PC-3 (cell line): Measurements from ENCODE around the gene CHRNE. TPM values are rescaled to one million over a fixed set of nuclear protein-coding genes. Genes with fewer than 3 reads are reported as not detected.
A peak's percentile ranks its signal among the peaks of the same experiment; 100 is the strongest.

Experiments
- ATAC-seq: fragments of 200-7000 bp; cut with Tn5 transposase; 2 replicates; pipeline ENCODE4 v1.9.1; 2020; ENCODE audit warnings: mild to moderate bottlenecking, moderate library complexity
- BruUV-seq: library from RNA; stranded (reverse); fragments of 400-500 nt; replicated peaks from 2 replicates; lab custom pipeline; 2021; lab: Mats Ljungman, UMichigan
- CTCF ChIA-PET: fragments of 300-600 bp; sonication (Branson Sonifier 250); formaldehyde crosslinking; loops from one replicate; lab custom pipeline; 2022; ENCODE audit warnings: antibody characterized with exemption; lab: Charles Lee
- POLR2A ChIA-PET: fragments of 300-600 bp; sonication (Branson Sonifier 250); formaldehyde crosslinking; loops from one replicate; lab custom pipeline; 2022; ENCODE audit warnings: antibody characterized with exemption; ENCODE audit not compliant: unreplicated experiment; lab: Charles Lee
- DNase-seq: peaks from one replicate; pipeline ENCODE4 v3.0.0-alpha.2; 2015
- H2AFZ ChIP-seq: fragments of 300-600 bp; sonication (generic); 2 replicates; pipeline ENCODE4 v1.6.0; 2016; ENCODE audit warnings: antibody characterized with exemption, low read length
- H3F3A ChIP-seq: fragments of 300-600 bp; sonication (generic); one replicate; pipeline ENCODE4 v1.6.0; 2017; ENCODE audit warnings: antibody characterized with exemption, low read length, control low read depth, mild to moderate bottlenecking; ENCODE audit not compliant: unreplicated experiment
- H3K27ac ChIP-seq: fragments of 300-600 bp; sonication (generic); 2 replicates; pipeline ENCODE4 v1.5.1; 2016; ENCODE audit warnings: mild to moderate bottlenecking, low read length
- H3K27me3 ChIP-seq: fragments of 300-600 bp; sonication (generic); 2 replicates; pipeline ENCODE4 v1.6.1; 2016; ENCODE audit warnings: low read length, mixed read lengths
- H3K36me3 ChIP-seq: fragments of 300-600 bp; sonication (generic); 2 replicates; pipeline ENCODE4 v1.6.1; 2016; ENCODE audit warnings: low read depth, mixed run types, low read length, mixed read lengths
- H3K4me1 ChIP-seq: fragments of 300-600 bp; sonication (generic); 2 replicates; pipeline ENCODE4 v1.5.1; 2016; ENCODE audit warnings: low read length; ENCODE audit not compliant: insufficient read depth
- H3K4me2 ChIP-seq: fragments of 300-600 bp; sonication (generic); 2 replicates; pipeline ENCODE4 v1.6.0; 2016; ENCODE audit warnings: low read length
- H3K4me3 ChIP-seq: fragments of 300-600 bp; sonication (generic); 2 replicates; pipeline ENCODE4 v1.5.1; 2016; ENCODE audit warnings: mild to moderate bottlenecking, low read length, mixed read lengths
- H3K79me2 ChIP-seq: fragments of 300-600 bp; sonication (generic); 2 replicates; pipeline ENCODE4 v1.6.1; 2017; ENCODE audit warnings: low read length, mixed read lengths
- H3K9ac ChIP-seq: fragments of 300-600 bp; sonication (generic); 2 replicates; pipeline ENCODE4 v1.6.0; 2016; ENCODE audit warnings: mild to moderate bottlenecking, low read length
- H3K9me2 ChIP-seq: fragments of 300-600 bp; sonication (generic); replicated peaks from 2 replicates; pipeline ENCODE4 v1.6.1; 2016; ENCODE audit warnings: mixed run types, low read length, mixed read lengths
- H3K9me3 ChIP-seq: fragments of 300-600 bp; sonication (generic); 2 replicates; pipeline ENCODE4 v1.6.1; 2016; ENCODE audit warnings: low read length, mixed read lengths
- H4K20me1 ChIP-seq: fragments of 300-600 bp; sonication (generic); 2 replicates; pipeline ENCODE4 v1.6.1; 2016; ENCODE audit warnings: low read length, mixed read lengths
- CTCF ChIP-seq: fragments of 300-600 bp; sonication (generic); conservative IDR thresholded peaks from 2 replicates; pipeline ENCODE4 v1.5.1; 2017; ENCODE audit warnings: antibody characterized with exemption, low read depth, mild to moderate bottlenecking, low read length
- EZH2 ChIP-seq: fragments of 300-600 bp; sonication (generic); IDR thresholded peaks from one replicate; pipeline ENCODE4 v1.6.1; 2017; ENCODE audit warnings: antibody characterized with exemption, mild to moderate bottlenecking, low read length; ENCODE audit not compliant: unreplicated experiment
- EZH2phosphoT487 ChIP-seq: fragments of 300-600 bp; sonication (generic); IDR thresholded peaks from 2 replicates; pipeline ENCODE4 v1.6.1; 2018; ENCODE audit warnings: mild to moderate bottlenecking, antibody characterized with exemption, low read length, borderline replicate concordance
- intact Hi-C: fragments of 100-400 bp; cut with micrococcal nuclease; formaldehyde crosslinking; loops from 2 replicates; pipeline ENCODE4 v1.9.0; 2023
- total RNA-seq: library from RNA; depleted of rRNA; stranded (reverse); fragments of >200 nt; gene quantifications from 2 replicates; pipeline ENCODE4 v1.2.3, GENCODE V29; 2014

The CHRNE gene
- total RNA-seq, 1 experiment from 2014 or later: 0.11 TPM

- Histone ChIP-seq H3K27me3 (no peaks in the 10 kb centered on the region), H3K4me1 (peaks cover 16% of the 10 kb centered on the region), H3K27ac (no peak overlapping the region), H3K9me2 (no peaks in the 10 kb centered on the region), H3K79me2 (peaks cover 44% of the 10 kb centered on the region), H4K20me1 (no peaks in the 10 kb centered on the region), H3K4me3 (no peak overlapping the region), H2AFZ (no peak overlapping the region), H3K9me3 (no peaks in the 10 kb centered on the region), H3K36me3 (peaks cover 6% of the 10 kb centered on the region; the same call in 1 of the 2 replicates), H3K9ac (no peak overlapping the region), H3K4me2 (no peak overlapping the region), H3F3A (no peaks in the 10 kb centered on the region)
- DNase-seq: no peak
- ATAC-seq: no peak
- BruUV-seq: no TSS peak
- POLR2A ChIA-PET: no interaction called here
- CTCF ChIA-PET: no interaction called here
- intact Hi-C loops: no loop called here
- TF ChIP-seq EZH2phosphoT487: no peak
- TF ChIP-seq CTCF: no peak
- no peak for TF ChIP-seq EZH2
Observed at GRCh38 chr17:4860651-4861050, 42.2 kb downstream of the CHRNE start.

GRCh38 chr17:4859816-4860625 lies 42.9 kb downstream of the CHRNE start:
- H3K4me1 ChIP-seq: peaks cover 16% of the 10 kb centered on the region
- H3K36me3 ChIP-seq: peaks cover 6% of the 10 kb centered on the region; the same call in 1 of the 2 replicates
- BruUV-seq: no TSS peak
- no peak overlapping the region for H3K9ac ChIP-seq
- no peaks in the 10 kb centered on the region for H3K27me3 ChIP-seq
- H2AFZ ChIP-seq: no peak overlapping the region
- intact Hi-C loops: no loop called here
- ATAC-seq: no peak
- no peak for DNase-seq
- no peak overlapping the region for H3K4me2 ChIP-seq
- TF ChIP-seq EZH2phosphoT487 (no peak), EZH2 (no peak), CTCF (no peak)
- CTCF ChIA-PET: no interaction called here
- H3F3A ChIP-seq: no peaks in the 10 kb centered on the region
- H3K9me3 ChIP-seq: no peaks in the 10 kb centered on the region
- H4K20me1 ChIP-seq: no peaks in the 10 kb centered on the region
- H3K4me3 ChIP-seq: no peak overlapping the region
- POLR2A ChIA-PET: no interaction called here
- H3K79me2 ChIP-seq: peaks cover 44% of the 10 kb centered on the region
- H3K9me2 ChIP-seq: no peaks in the 10 kb centered on the region
- no peak overlapping the region for H3K27ac ChIP-seq

GRCh38 chr17:4858882-4859260 lies 44.0 kb downstream of the CHRNE start:
- ChIA-PET CTCF (no interaction called here), POLR2A (no interaction called here)
- H3K4me3 ChIP-seq: no peak overlapping the region
- intact Hi-C loops: no loop called here
- peaks cover 51% of the 10 kb centered on the region for H3K79me2 ChIP-seq
- no peaks in the 10 kb centered on the region for H3K9me3 ChIP-seq
- H3F3A ChIP-seq: no peaks in the 10 kb centered on the region
- no peak overlapping the region for H2AFZ ChIP-seq
- TF ChIP-seq CTCF: no peak
- TF ChIP-seq EZH2: no peak
- TF ChIP-seq EZH2phosphoT487: no peak
- DNase-seq: peak; percentile 63
- no TSS peak for BruUV-seq
- no peaks in the 10 kb centered on the region for H3K27me3 ChIP-seq
- no peak overlapping the region for H3K9ac ChIP-seq
- peak overlapping the region; percentile 48 for H3K27ac ChIP-seq
- H3K9me2 ChIP-seq: no peaks in the 10 kb centered on the region
- peaks cover 16% of the 10 kb centered on the region for H3K4me1 ChIP-seq
- no peaks in the 10 kb centered on the region for H4K20me1 ChIP-seq
- peak overlapping the region; percentile 55 for H3K4me2 ChIP-seq
- H3K36me3 ChIP-seq: peaks cover 6% of the 10 kb centered on the region; the same call in 1 of the 2 replicates
- ATAC-seq: peak; percentile 83
